KBM-7 (cell line): Measurements from ENCODE around the gene GDF2.

Experiments
- DNase-seq: peaks from one replicate; pipeline ENCODE4 v3.0.0-alpha.2; 2015
- in situ Hi-C: fragments of 300-500 bp; cut with MboI; formaldehyde crosslinking; loops from 2 replicates; pipeline ENCODE4 v1.14.3; 2020; ENCODE audit warnings: low sequenced_read_pairs, low pct_unique_long_range_greater_than_20kb, mixed read lengths

Gene GDF2

DNA sequence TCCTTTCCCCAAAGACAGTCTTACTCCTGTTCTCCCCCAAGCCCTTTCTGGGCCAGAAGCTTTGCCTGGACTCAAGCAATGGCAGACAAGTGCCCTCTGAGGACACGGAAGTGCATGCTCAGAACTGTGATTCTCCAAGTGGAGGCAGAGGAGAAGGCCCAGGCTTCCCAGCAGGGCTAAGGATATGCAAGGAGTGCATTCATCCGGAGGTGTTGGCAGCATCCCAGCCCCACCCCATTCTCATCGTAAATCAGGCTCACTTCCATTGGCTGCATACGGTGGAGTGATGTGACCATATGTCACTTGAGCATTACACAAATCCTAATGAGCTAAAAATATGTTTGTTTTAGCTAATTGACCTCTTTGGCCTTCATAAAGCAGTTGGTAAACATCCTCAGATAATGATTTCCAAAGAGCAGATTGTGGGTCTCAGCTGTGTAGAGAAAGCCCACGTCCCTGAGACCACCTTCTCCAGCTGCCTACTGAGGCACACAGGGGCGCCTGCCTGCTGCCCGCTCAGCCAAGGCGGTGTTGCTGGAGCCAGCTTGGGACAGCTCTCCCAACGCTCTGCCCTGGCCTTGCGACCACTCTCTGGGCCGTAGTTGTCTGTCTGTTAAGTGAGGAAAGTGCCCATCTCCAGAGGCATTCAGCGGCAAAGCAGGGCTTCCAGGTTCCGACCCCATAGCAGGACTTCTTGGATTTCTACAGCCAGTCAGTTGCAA, 24.5 kb downstream of the GDF2 start:
- DNase-seq = no peak
- in situ Hi-C loops = no loop called here

DNA sequence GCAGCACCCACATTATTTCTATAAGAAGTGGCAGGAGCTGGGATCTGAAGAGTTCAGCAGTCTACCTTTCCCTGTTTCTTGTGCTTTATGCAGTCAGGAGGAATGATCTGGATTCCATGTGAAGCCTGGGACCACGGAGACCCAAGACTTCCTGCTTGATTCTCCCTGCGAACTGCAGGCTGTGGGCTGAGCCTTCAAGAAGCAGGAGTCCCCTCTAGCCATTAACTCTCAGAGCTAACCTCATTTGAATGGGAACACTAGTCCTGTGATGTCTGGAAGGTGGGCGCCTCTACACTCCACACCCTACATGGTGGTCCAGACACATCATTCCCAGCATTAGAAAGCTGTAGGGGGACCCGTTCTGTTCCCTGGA, 25.0 kb downstream of the GDF2 start:
- in situ Hi-C loops = no loop called here
- DNase-seq = no peak

DNA sequence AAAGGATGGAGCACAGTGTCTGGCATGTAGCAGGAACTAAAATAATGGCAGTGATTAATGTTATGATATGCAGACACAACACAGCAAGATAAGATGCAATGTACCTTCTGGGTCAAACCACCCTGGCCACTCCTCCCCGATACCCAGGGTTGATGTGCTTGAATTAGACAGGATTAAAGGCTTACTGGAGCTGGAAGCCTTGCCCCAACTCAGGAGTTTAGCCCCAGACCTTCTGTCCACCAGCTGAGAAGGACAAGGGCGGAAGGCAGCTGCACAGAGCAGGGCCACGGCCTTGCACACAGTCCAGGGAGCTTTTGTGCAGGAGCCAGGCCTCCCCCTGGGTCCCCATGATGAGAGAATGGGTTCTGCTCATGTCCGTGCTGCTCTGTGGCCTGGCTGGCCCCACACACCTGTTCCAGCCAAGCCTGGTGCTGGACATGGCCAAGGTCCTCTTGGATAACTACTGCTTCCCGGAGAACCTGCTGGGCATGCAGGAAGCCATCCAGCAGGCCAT, 25.9 kb downstream of the GDF2 start, which contains the start of gene RBP3:
RBP3 (plus strand) TSS at position 226 of the 514 bp plus-strand sequence; CDS start at position 348, 122 bp downstream.
- in situ Hi-C loops = no loop called here
- DNase-seq = no peak

DNA sequence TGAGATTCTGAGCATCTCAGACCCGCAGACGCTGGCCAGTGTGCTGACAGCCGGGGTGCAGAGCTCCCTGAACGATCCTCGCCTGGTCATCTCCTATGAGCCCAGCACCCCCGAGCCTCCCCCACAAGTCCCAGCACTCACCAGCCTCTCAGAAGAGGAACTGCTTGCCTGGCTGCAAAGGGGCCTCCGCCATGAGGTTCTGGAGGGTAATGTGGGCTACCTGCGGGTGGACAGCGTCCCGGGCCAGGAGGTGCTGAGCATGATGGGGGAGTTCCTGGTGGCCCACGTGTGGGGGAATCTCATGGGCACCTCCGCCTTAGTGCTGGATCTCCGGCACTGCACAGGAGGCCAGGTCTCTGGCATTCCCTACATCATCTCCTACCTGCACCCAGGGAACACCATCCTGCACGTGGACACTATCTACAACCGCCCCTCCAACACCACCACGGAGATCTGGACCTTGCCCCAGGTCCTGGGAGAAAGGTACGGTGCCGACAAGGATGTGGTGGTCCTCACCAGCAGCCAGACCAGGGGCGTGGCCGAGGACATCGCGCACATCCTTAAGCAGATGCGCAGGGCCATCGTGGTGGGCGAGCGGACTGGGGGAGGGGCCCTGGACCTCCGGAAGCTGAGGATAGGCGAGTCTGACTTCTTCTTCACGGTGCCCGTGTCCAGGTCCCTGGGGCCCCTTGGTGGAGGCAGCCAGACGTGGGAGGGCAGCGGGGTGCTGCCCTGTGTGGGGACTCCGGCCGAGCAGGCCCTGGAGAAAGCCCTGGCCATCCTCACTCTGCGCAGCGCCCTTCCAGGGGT, 26.6 kb downstream of the GDF2 start:
- no peak for DNase-seq
- in situ Hi-C loops = no loop called here

DNA sequence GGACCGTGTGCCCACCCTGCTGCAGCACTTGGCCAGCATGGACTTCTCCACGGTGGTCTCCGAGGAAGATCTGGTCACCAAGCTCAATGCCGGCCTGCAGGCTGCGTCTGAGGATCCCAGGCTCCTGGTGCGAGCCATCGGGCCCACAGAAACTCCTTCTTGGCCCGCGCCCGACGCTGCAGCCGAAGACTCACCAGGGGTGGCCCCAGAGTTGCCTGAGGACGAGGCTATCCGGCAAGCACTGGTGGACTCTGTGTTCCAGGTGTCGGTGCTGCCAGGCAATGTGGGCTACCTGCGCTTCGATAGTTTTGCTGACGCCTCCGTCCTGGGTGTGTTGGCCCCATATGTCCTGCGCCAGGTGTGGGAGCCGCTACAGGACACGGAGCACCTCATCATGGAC, 27.3 kb downstream of the GDF2 start:
- in situ Hi-C loops = no loop called here
- no peak for DNase-seq

DNA sequence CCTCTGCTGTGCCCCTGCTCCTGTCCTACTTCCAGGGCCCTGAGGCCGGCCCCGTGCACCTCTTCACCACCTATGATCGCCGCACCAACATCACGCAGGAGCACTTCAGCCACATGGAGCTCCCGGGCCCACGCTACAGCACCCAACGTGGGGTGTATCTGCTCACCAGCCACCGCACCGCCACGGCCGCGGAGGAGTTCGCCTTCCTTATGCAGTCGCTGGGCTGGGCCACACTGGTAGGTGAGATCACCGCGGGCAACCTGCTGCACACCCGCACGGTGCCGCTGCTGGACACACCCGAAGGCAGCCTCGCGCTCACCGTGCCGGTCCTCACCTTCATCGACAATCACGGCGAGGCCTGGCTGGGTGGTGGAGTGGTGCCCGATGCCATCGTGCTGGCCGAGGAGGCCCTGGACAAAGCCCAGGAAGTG, 27.7 kb downstream of the GDF2 start:
- in situ Hi-C loops = no loop called here
- DNase-seq = no peak

DNA sequence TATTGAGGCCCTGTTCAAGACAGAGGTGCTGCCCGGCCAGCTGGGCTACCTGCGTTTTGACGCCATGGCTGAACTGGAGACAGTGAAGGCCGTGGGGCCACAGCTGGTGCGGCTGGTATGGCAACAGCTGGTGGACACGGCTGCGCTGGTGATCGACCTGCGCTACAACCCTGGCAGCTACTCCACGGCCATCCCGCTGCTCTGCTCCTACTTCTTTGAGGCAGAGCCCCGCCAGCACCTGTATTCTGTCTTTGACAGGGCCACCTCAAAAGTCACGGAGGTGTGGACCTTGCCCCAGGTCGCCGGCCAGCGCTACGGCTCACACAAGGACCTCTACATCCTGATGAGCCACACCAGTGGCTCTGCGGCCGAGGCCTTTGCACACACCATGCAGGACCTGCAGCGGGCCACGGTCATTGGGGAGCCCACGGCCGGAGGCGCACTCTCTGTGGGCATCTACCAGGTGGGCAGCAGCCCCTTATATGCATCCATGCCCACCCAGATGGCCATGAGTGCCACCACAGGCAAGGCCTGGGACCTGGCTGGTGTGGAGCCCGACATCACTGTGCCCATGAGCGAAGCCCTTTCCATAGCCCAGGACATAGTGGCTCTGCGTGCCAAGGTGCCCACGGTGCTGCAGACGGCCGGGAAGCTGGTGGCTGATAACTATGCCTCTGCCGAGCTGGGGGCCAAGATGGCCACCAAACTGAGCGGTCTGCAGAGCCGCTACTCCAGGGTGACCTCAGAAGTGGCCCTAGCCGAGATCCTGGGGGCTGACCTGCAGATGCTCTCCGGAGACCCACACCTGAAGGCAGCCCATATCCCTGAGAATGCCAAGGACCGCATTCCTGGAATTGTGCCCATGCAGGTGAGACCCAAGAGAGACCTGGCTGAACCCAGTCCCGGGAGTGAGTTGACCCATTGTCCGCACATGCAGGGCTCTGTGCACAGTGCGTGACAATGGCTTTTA, 28.7 kb downstream of the GDF2 start:
- no peak for DNase-seq
- in situ Hi-C loops = no loop called here

DNA sequence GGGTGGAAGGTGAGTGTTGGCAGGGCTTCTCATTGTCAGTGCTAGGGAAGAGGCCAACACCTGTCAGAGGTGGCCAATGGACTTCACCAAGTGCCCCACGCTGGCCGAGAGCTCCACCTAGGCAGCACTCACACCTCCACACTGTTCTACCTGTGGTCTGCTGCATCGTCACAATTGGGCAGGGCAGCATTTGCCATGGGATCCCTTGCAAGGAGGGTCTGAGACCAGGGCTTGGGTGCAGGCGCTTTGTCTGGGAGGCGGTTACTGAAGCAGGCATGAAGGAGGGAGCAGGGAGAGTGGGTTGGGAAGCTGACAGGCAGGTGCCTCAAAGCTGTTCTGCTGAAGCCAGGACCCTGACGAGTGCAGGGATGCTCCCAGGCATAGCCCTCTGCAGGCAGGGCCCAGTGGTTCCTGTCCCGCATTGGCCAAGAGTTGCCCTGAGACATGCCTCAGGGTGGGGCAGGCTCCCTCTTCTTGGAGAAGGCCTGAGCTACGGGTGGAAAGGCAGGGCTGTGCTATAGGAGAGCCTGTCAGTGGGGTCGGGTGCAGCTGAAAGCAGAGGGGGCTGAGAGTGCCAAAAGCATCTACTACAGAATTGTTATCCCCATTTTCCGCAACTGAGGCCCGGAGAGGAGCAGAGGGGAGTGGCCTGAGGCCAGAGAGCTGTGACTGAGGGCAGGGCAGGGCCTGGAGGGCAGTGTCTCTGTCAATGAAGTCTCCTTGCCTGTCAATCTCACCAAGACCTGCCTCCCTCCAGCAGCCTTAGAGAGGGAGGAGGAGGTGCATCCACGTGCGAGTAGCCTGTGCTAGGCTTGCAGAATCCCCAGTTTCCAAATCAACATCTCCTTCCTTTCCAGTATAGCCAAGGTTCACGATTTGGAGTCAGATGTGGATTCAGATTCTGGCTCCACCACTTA, 29.9 kb downstream of the GDF2 start:
- in situ Hi-C loops = no loop called here

DNA sequence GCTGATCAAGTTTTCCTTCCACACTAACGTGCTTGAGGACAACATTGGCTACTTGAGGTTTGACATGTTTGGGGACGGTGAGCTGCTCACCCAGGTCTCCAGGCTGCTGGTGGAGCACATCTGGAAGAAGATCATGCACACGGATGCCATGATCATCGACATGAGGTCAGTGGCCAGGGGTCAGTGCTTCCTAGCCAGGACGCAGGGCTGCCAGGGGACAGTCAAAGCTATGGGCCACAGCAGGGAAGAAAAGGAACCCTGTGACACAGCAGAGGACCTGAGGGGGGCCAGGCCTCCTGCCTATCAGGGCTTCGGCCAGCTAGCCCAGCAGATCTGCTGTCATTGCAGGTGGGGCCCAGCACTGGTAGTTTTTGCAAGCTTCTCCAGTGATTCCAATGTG, 31.1 kb downstream of the GDF2 start:
- no peak for DNase-seq
- in situ Hi-C loops = no loop called here

More for the DNA sequence above, 29.9 kb downstream of the GDF2 start:
- no peak for DNase-seq

DNA sequence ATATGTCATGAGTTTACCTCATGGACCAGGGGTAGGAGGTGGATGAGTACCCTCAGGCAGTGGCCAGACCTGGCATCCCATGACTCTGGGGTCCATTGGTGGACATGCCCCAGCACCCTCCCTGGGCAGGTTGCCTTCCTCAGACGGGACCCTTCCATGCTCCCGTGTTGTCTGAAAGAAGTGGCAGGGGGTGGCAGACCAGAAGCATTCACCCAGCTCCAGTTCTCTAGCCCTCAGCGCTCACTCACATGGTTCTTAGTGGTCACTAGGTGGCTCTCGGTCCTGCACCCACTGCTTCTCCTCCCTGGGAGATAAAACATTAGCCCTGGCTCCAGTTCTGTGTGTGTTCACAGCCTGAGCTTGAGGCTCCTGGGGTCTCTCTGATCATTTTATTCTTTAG, 31.9 kb downstream of the GDF2 start:
- in situ Hi-C loops = no loop called here
- no peak for DNase-seq

DNA sequence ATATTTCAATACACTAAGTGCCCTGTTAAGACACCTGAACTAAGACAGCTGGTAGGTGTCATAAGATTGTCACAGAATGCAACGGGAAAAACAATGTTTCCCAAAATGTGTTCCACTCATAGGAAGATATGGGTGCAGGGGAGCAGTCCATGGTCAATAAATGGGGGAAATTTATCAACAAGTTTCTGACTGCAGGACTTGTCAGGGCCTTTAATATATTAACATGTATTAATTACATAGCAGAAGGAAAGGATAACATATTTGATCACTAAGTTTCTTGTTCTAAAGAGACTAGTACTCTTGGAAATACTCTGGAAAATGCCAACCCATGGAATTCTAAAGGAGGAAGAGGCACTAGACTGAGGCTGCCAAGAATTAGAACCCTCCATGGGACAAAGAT, 32.6 kb downstream of the GDF2 start:
- DNase-seq = no peak

DNA sequence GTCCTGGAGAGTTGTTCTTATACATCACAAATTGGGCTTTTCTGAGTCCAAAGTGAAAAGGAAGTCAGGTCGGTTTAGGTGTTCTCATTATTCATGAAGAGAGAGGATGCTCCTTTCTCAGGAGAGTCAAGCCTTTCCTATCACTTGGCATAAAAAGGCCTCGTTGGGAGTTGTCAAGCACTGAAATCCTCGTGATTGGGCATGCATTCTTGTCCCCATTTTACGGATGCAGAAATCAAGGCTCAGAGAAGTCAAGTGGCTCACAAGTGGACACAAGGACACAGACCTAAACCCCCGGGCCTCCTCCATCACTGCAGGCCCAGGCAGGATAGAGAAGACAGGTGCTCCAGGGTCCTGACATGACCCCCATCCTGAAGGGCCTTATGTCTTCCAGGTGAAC, 34.5 kb downstream of the GDF2 start:
- no peak for DNase-seq
- in situ Hi-C loops = no loop called here

More for the DNA sequence above, 32.6 kb downstream of the GDF2 start:
- in situ Hi-C loops = no loop called here

DNA sequence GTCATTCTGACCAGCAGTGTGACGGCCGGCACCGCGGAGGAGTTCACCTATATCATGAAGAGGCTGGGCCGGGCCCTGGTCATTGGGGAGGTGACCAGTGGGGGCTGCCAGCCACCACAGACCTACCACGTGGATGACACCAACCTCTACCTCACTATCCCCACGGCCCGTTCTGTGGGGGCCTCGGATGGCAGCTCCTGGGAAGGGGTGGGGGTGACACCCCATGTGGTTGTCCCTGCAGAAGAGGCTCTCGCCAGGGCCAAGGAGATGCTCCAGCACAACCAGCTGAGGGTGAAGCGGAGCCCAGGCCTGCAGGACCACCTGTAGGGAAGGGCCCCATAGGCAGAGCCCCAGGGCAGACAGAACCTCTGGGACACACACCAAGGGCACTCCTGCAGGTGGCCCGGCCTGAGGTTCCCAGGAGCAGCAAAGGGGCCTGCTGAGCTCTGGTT, 34.9 kb downstream of the GDF2 start:
- DNase-seq = no peak
- in situ Hi-C loops = no loop called here

DNA sequence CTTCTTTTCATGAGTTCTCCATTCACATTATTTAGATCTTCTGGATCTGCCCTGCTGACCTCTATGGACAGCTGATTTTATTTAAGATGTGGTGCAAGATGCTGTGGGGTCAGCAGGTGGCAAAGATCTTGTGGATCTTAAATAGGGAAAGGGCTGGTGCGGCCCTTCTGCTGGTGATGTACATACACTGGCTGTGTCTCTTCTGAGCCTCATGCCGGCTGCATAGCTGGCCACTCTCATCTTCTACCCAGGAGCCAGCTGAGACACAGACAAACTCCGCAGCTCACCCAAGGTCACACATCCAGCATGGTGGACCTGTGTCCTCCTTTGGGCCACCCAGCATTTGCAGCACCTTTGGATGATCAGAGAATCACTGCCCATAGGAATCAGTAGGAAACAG, 35.7 kb downstream of the GDF2 start:
- DNase-seq = no peak
- in situ Hi-C loops = no loop called here

DNA sequence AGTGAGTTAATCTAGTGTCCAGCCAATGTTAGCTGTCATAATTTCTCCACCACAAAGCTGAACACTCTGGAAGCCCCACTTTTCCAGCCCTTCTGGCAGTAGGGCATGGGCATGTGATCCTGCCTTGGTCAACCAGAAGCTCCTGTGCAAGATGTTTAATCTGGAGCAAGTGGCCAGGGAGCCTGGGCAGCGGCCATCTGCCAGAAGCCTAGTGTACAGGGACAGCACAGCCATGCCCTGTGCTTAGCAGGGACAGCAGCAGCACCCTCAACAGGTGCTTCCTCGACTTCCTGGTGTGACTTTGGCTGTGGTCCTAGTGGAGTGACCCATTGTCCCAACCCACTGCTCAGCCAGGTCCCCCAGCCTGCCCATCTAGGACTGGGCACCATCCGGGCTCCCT, 36.2 kb downstream of the GDF2 start:
- no peak for DNase-seq
- in situ Hi-C loops = no loop called here

DNA sequence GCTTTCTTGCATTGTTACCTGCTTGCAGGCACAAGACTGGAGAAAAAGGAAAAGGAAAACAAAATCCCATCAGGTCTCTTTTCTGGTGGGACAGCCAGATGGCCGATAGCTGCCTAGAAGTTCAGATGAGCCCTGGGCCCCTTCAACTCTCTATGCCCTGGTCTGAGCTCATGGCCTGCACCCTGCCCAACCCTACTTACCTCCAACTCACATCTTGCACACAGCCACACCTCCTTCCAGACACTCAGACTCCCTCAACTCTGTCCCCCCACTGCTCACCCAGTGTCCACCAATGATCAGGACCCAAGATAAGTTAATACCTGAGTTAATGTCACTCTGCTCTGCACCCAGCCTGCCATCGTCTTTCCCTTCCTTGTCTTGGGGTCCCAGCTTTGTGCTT, 36.8 kb downstream of the GDF2 start:
- DNase-seq = no peak
- in situ Hi-C loops = no loop called here

DNA sequence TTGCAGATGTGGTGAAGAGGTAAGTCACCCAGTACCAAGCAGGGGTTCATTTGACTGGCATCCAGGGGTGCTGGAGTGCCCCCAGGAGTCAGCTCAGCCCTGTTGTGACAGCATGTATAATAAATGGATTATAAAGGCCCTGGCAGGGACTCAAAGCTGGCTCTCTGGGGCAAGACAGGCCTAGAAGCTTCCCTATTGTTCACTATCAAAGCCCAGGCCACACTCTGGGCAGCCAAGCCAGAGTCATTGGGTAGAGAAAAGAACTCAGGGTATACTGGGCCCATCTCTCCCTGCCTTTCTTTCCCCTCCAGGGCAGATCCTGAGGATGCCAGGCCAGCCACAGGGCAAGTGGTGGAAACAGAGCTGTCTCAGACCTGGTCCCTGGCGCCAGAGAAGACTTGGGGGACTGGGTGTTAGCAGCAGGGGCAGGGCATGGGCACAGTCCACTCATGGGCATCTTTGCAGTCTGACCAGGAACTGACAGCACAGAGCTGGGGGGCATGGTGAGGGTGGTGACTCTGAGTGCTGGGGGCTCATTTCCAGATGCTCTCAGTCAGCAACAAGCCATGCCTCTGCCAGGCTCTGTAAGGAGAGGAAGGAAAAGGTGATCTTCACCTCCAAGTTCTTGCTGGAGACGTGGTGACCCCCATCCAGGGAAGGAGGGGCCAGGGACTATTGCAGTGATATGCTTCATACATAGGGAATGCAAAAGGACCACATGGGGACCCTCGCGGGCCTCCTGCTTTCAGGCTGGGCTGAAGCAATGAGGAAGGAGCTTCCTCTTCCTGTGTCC, 37.6 kb downstream of the GDF2 start:
- in situ Hi-C loops = no loop called here

More for the DNA sequence above, 37.6 kb downstream of the GDF2 start:
- no peak for DNase-seq
